Ovary (tissue), 3 donors: ENCODE results near the gene SCFD1.

ENCODE experiments used
- EP300 ChIP-seq: sonication (generic); formaldehyde crosslinking; IDR thresholded peaks from one replicate; pipeline ENCODE4 v1.6.1; 2017; ENCODE audit warnings: antibody characterized with exemption
- POLR2A ChIP-seq: fragments of 450-650 bp; IDR thresholded peaks from one replicate; pipeline ENCODE4 v1.6.1; 2017; ENCODE audit warnings: antibody characterized with exemption, mild to moderate bottlenecking, moderate library complexity
- TF ChIP-seq, protein P1 (sequence below), 3 donors: fragments of 450-650 bp in 2 of 3; fragments of 200-600 bp in 1 of 3; IDR thresholded peaks; one replicate each; pipeline versions ENCODE4 v1.5.1 to v1.8.0; 2016 to 2022; ENCODE audit warnings: antibody characterized with exemption in 3 of 3, mild to moderate bottlenecking in 1 of 3
- donor health status: DM: no; HTN: no; CAD: no.

GRCh38 chr14:30625533-30625932 is 3.4 kb downstream of the SCFD1 start:
- TF ChIP-seq, protein P1, sequence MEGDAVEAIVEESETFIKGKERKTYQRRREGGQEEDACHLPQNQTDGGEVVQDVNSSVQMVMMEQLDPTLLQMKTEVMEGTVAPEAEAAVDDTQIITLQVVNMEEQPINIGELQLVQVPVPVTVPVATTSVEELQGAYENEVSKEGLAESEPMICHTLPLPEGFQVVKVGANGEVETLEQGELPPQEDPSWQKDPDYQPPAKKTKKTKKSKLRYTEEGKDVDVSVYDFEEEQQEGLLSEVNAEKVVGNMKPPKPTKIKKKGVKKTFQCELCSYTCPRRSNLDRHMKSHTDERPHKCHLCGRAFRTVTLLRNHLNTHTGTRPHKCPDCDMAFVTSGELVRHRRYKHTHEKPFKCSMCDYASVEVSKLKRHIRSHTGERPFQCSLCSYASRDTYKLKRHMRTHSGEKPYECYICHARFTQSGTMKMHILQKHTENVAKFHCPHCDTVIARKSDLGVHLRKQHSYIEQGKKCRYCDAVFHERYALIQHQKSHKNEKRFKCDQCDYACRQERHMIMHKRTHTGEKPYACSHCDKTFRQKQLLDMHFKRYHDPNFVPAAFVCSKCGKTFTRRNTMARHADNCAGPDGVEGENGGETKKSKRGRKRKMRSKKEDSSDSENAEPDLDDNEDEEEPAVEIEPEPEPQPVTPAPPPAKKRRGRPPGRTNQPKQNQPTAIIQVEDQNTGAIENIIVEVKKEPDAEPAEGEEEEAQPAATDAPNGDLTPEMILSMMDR (IDR thresholded peaks at IDR 0.05) = no peak
- no peak for TF ChIP-seq POLR2A
- TF ChIP-seq EP300 = no peak
